Measurements from ENCODE around the gene IRAG1. TPM values are rescaled to one million over a fixed set of nuclear protein-coding genes. Genes with fewer than 3 reads are reported as not detected.

The IRAG1 gene
- total and polyA plus RNA-seq, 4 donors: 92.3 to 518 (median 162) TPM

GRCh38 chr11:10678101-10678500 is 15.5 kb downstream of the IRAG1 start:
- DNase-seq: no peak
- Histone ChIP-seq H3K4me1 (ENCODE audit: control insufficient read depth in 1 of 2, insufficient read depth in 2 of 2, low read length in 2 of 2) (peaks cover 6 to 20% of the 10 kb centered on the region in 2 donors), H3K27ac (ENCODE audit: low read depth in 1 of 2, low read length in 2 of 2) (peak overlapping the region; percentile 59 to 67), H3K9me3 (ENCODE audit: control insufficient read depth, low read length) (no peaks in the 10 kb centered on the region), H3K36me3 (ENCODE audit: control insufficient read depth in 1 of 2, insufficient read depth in 2 of 2, low read length in 1 of 2) (peaks cover 0 to 3% of the 10 kb centered on the region in 2 donors), H3K4me3 (ENCODE audit: low read length in 2 of 2) (no peak overlapping the region), H3K27me3 (ENCODE audit: control insufficient read depth in 1 of 2, insufficient read depth in 2 of 2, low read length in 1 of 2) (no peaks in the 10 kb centered on the region)
- intact Hi-C loops (cut with DNase I): no loop called here
- WGBS, 2 donors: 46 to 55% methylated on average over 5 of the region's 5 CpGs
- no peak for ATAC-seq (ENCODE audit: low FRiP score)

GRCh38 chr11:10676919-10677318 is 16.6 kb downstream of the IRAG1 start:
- Histone ChIP-seq H3K27me3 (ENCODE audit: control insufficient read depth in 1 of 2, insufficient read depth in 2 of 2, low read length in 1 of 2) (no peaks in the 10 kb centered on the region), H3K9me3 (ENCODE audit: control insufficient read depth, low read length) (no peaks in the 10 kb centered on the region), H3K4me1 (ENCODE audit: control insufficient read depth in 1 of 2, insufficient read depth in 2 of 2, low read length in 2 of 2) (peaks cover 6 to 16% of the 10 kb centered on the region in 2 donors), H3K4me3 (ENCODE audit: low read length in 2 of 2) (no peak overlapping the region), H3K36me3 (ENCODE audit: control insufficient read depth in 1 of 2, insufficient read depth in 2 of 2, low read length in 1 of 2) (peaks cover 0 to 3% of the 10 kb centered on the region in 2 donors), H3K27ac (ENCODE audit: low read depth in 1 of 2, low read length in 2 of 2) (peak overlapping the region; percentile 24 to 74)
- DNase-seq: no peak
- ATAC-seq (ENCODE audit: low FRiP score): no peak
- WGBS, 2 donors: 65 to 66% methylated on average over 3 of the region's 3 CpGs
- intact Hi-C loops (cut with DNase I): no loop called here

GRCh38 chr11:10674911-10675440 is 18.6 kb downstream of the IRAG1 start:
- H3K27me3 ChIP-seq (ENCODE audit: control insufficient read depth in 1 of 2, insufficient read depth in 2 of 2, low read length in 1 of 2): no peaks in the 10 kb centered on the region
- peaks cover 0 to 3% of the 10 kb centered on the region in 2 donors for H3K36me3 ChIP-seq (ENCODE audit: control insufficient read depth in 1 of 2, insufficient read depth in 2 of 2, low read length in 1 of 2)
- ATAC-seq (ENCODE audit: low FRiP score) (peak; percentile 92), DNase-seq (peak; percentile 89)
- peak overlapping the region in 1 of 2 donors; percentile 4 for H3K4me3 ChIP-seq (ENCODE audit: low read length in 2 of 2)
- intact Hi-C loops (cut with DNase I): no loop called here
- WGBS, 2 donors: 2% methylated on average over 10 of the region's 10 CpGs
- no peaks in the 10 kb centered on the region for H3K9me3 ChIP-seq (ENCODE audit: control insufficient read depth, low read length)
- H3K4me1 ChIP-seq (ENCODE audit: control insufficient read depth in 1 of 2, insufficient read depth in 2 of 2, low read length in 2 of 2): peaks cover 6 to 19% of the 10 kb centered on the region in 2 donors
- H3K27ac ChIP-seq (ENCODE audit: low read depth in 1 of 2, low read length in 2 of 2): peak overlapping the region; percentile 83 to 97

GRCh38 chr11:10674440-10674855 is 19.1 kb downstream of the IRAG1 start:
- intact Hi-C loops (cut with DNase I): no loop called here
- Histone ChIP-seq H3K9me3 (ENCODE audit: control insufficient read depth, low read length) (no peaks in the 10 kb centered on the region), H3K4me1 (ENCODE audit: control insufficient read depth in 1 of 2, insufficient read depth in 2 of 2, low read length in 2 of 2) (peaks cover 8 to 24% of the 10 kb centered on the region in 2 donors), H3K27ac (ENCODE audit: low read depth in 1 of 2, low read length in 2 of 2) (peak overlapping the region; percentile 73 to 97), H3K4me3 (ENCODE audit: low read length in 2 of 2) (peak overlapping the region in 1 of 2 donors; percentile 4), H3K36me3 (ENCODE audit: control insufficient read depth in 1 of 2, insufficient read depth in 2 of 2, low read length in 1 of 2) (peaks cover 0 to 3% of the 10 kb centered on the region in 2 donors), H3K27me3 (ENCODE audit: control insufficient read depth in 1 of 2, insufficient read depth in 2 of 2, low read length in 1 of 2) (no peaks in the 10 kb centered on the region)
- whole genome bisulfite sequencing, 2 donors: 1 to 2% methylated on average over 6 of the region's 6 CpGs
- DNase-seq (peak in 1 of 2 donors; percentile 74), ATAC-seq (ENCODE audit: low FRiP score) (peak; percentile 59)

GRCh38 chr11:10673501-10674062 is 20.0 kb downstream of the IRAG1 start:
- Histone ChIP-seq H3K4me3 (ENCODE audit: low read length in 2 of 2) (no peak overlapping the region), H3K27ac (ENCODE audit: low read depth in 1 of 2, low read length in 2 of 2) (peak overlapping the region; percentile 73 to 97), H3K27me3 (ENCODE audit: control insufficient read depth in 1 of 2, insufficient read depth in 2 of 2, low read length in 1 of 2) (no peaks in the 10 kb centered on the region), H3K4me1 (ENCODE audit: control insufficient read depth in 1 of 2, insufficient read depth in 2 of 2, low read length in 2 of 2) (peaks cover 9 to 22% of the 10 kb centered on the region in 2 donors), H3K36me3 (ENCODE audit: control insufficient read depth in 1 of 2, insufficient read depth in 2 of 2, low read length in 1 of 2) (peaks cover 0 to 5% of the 10 kb centered on the region in 2 donors), H3K9me3 (ENCODE audit: control insufficient read depth, low read length) (no peaks in the 10 kb centered on the region)
- intact Hi-C loops (cut with DNase I): no loop called here
- ATAC-seq (ENCODE audit: low FRiP score) (no peak), DNase-seq (no peak)
- WGBS, 2 donors: 27 to 33% methylated on average over 6 of the region's 6 CpGs

- peaks cover 11 to 27% of the 10 kb centered on the region in 2 donors for H3K4me1 ChIP-seq (ENCODE audit: control insufficient read depth in 1 of 2, insufficient read depth in 2 of 2, low read length in 2 of 2)
Observed at GRCh38 chr11:10670099-10670498, 23.5 kb downstream of the IRAG1 start.

GRCh38 chr11:10669258-10670033 is 24.1 kb downstream of the IRAG1 start:
- no peak for DNase-seq
- 19 to 20% methylated on average over 5 of the region's 5 CpGs for WGBS, 2 donors

More at GRCh38 chr11:10670099-10670498, 23.5 kb downstream of the IRAG1 start:
- Histone ChIP-seq H3K9me3 (ENCODE audit: control insufficient read depth, low read length) (no peaks in the 10 kb centered on the region), H3K27ac (ENCODE audit: low read depth in 1 of 2, low read length in 2 of 2) (peak overlapping the region; percentile 44 to 88), H3K36me3 (ENCODE audit: control insufficient read depth in 1 of 2, insufficient read depth in 2 of 2, low read length in 1 of 2) (peaks cover 0 to 2% of the 10 kb centered on the region in 2 donors), H3K27me3 (ENCODE audit: control insufficient read depth in 1 of 2, insufficient read depth in 2 of 2, low read length in 1 of 2) (no peaks in the 10 kb centered on the region), H3K4me3 (ENCODE audit: low read length in 2 of 2) (no peak overlapping the region)
- WGBS, 2 donors: 20 to 21% methylated on average over 4 of the region's 4 CpGs
- ATAC-seq (ENCODE audit: low FRiP score) (no peak), DNase-seq (no peak)
- intact Hi-C loops (cut with DNase I): no loop called here

GRCh38 chr11:10667521-10667885 is 26.1 kb downstream of the IRAG1 start:
- WGBS, 2 donors: 6 to 14% methylated on average over 2 of the region's 2 CpGs
- Histone ChIP-seq H3K36me3 (ENCODE audit: control insufficient read depth in 1 of 2, insufficient read depth in 2 of 2, low read length in 1 of 2) (peaks cover 0 to 2% of the 10 kb centered on the region in 2 donors), H3K27ac (ENCODE audit: low read depth in 1 of 2, low read length in 2 of 2) (peak overlapping the region; percentile 57 to 78), H3K9me3 (ENCODE audit: control insufficient read depth, low read length) (no peaks in the 10 kb centered on the region), H3K4me1 (ENCODE audit: control insufficient read depth in 1 of 2, insufficient read depth in 2 of 2, low read length in 2 of 2) (peaks cover 12 to 29% of the 10 kb centered on the region in 2 donors), H3K4me3 (ENCODE audit: low read length in 2 of 2) (no peak overlapping the region), H3K27me3 (ENCODE audit: control insufficient read depth in 1 of 2, insufficient read depth in 2 of 2, low read length in 1 of 2) (no peaks in the 10 kb centered on the region)
- intact Hi-C loops (cut with DNase I): no loop called here
- DNase-seq (no peak), ATAC-seq (ENCODE audit: low FRiP score) (no peak)

More at GRCh38 chr11:10669258-10670033, 24.1 kb downstream of the IRAG1 start:
- intact Hi-C loops (cut with DNase I): no loop called here
- Histone ChIP-seq H3K4me1 (ENCODE audit: control insufficient read depth in 1 of 2, insufficient read depth in 2 of 2, low read length in 2 of 2) (peaks cover 12 to 32% of the 10 kb centered on the region in 2 donors), H3K27ac (ENCODE audit: low read depth in 1 of 2, low read length in 2 of 2) (peak overlapping the region; percentile 44 to 88), H3K36me3 (ENCODE audit: control insufficient read depth in 1 of 2, insufficient read depth in 2 of 2, low read length in 1 of 2) (peaks cover 0 to 2% of the 10 kb centered on the region in 2 donors), H3K4me3 (ENCODE audit: low read length in 2 of 2) (no peak overlapping the region), H3K27me3 (ENCODE audit: control insufficient read depth in 1 of 2, insufficient read depth in 2 of 2, low read length in 1 of 2) (no peaks in the 10 kb centered on the region), H3K9me3 (ENCODE audit: control insufficient read depth, low read length) (no peaks in the 10 kb centered on the region)
- ATAC-seq (ENCODE audit: low FRiP score): peak; percentile 33

Measured in aorta (tissue), 5 donors.